ENCODE data around the gene OR6B1.
"Not testable (repeated sequence)": the region's sequence is repeated elsewhere in the genome, so short reads cannot be mapped to it uniquely, and the experiment has no call there.

OR6B1 gene

DNA sequence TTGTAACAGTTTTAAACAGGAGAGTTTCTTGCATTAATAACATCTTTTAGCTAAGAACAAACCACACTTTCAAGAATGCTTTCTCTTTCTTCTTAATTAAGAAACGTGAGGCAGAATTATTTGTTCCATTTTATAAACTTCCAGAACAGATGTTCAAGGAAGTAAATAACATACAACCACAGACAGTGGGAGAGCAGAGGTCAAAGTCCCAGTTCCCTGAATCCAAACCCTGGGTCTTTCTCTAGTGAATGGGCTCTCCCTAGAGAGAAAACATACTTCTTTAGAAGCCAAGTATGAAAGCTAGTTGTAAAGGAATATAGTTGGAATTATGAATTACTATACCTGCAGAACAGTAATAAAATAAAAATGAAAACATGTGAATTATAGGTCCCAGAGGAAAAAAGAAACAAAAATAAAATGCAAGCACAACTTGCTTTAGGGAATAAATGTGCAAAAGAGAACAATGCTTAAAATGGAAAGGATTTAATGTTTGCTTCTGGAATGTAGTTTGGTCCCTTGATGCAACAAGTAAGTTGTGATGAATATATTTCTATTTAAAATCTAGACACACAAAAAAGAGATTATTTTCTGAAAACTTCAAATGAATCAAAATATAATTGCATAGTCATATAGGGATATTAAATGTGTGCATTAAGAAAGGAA is 6.0 kb downstream of the OR6B1 start:
- DNase-seq (ENCODE audit: low spot score) = no peak

DNA sequence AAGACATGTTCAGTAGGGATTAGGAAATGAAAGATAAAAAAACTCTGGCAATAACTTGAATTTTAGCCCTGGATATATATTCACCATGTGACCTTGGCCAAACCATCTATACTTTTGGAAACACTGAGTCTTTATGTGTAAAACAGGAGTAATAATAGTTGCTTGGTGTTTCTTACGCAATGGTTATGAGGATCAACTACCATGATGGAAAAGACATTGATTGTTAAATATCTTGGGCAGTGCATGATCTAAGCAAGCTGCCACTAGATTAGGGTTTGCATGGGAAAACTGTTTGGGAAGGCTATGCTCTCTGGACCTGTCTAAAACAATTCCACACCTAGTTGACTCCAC is 6.5 kb downstream of the OR6B1 start:
- no peak for DNase-seq (ENCODE audit: low spot score)

GRCh38 chr7:144009361-144009760 is 9.2 kb downstream of the OR6B1 start:
- no peak for DNase-seq (ENCODE audit: low spot score)

DNA sequence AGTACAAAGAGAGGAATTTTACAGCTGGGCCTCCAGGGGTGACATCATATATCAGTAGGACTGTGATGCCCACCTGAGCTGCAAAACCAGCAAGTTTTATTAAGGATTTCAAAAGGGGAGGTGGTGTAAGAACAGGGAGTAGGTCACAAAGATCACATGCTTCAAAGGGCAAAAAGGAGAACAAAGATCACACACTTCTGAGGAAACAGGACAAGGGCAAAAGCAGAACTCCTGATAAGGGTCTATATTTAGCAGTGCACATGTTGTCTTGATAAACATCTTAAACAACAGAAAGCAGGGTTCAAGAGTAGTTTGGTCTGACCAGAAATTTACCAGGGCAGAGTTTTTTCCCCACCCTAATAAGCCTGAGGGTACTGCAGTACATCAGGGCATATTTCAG is 9.9 kb downstream of the OR6B1 start:
- not testable (repeated sequence) for DNase-seq (ENCODE audit: low spot score)

GRCh38 chr7:144010821-144011220 is 10.7 kb downstream of the OR6B1 start:
- not testable (repeated sequence) for DNase-seq (ENCODE audit: low spot score)

- DNase-seq (ENCODE audit: low spot score) = peak; percentile 33
Measured at GRCh38 chr7:144011458-144012230, 11.5 kb downstream of the OR6B1 start.

- DNase-seq (ENCODE audit: low spot score) = no peak
Measured at GRCh38 chr7:144018065-144018464, 17.9 kb downstream of the OR6B1 start.

GRCh38 chr7:144019457-144019856 is 19.3 kb downstream of the OR6B1 start:
- DNase-seq (ENCODE audit: low spot score) = peak; percentile 37

GRCh38 chr7:144020340-144020739 is 20.2 kb downstream of the OR6B1 start:
- DNase-seq (ENCODE audit: low spot score) = no peak

DNA sequence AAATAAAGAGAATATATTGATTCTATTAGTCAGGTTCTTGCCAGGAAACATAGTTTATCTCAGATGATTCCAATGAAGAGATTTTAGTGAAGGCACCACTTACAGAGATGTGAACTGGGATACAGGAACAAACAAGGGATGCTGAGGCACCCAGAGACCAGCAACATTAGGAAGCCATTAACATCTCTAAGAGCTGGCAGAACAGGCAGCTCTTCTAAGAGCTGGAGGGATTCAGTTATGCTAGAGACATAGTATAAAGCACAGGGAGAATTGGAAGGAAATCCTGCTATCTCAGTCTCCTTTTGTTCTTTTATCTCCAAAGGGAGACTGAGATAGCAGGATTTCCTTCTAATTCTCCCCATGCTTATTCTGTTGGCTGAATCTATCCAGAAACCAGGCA is 22.0 kb downstream of the OR6B1 start:
- no peak for DNase-seq (ENCODE audit: low spot score)

GRCh38 chr7:144023171-144023827 is 23.2 kb downstream of the OR6B1 start:
- DNase-seq (ENCODE audit: low spot score) = no peak

DNA sequence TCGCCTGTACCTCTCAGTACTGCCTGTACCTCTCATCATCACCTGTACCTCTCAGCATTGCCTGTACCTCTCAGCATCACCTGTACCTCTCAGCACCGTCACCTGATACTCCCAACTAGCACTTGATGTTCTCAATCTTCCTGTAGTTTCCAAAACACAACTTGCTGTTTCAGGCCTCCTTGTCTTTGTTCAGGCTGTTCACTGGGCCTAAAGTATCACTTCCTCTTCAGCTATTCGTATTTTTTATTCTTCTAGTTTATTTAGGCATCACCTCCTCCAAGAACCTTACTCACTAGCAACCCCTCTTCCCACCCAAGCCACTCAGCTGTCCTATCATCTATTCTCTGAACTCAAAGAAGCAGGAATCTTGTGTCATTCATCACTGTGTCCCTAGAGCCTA is 24.1 kb downstream of the OR6B1 start:
- DNase-seq (ENCODE audit: low spot score) = no peak

DNA sequence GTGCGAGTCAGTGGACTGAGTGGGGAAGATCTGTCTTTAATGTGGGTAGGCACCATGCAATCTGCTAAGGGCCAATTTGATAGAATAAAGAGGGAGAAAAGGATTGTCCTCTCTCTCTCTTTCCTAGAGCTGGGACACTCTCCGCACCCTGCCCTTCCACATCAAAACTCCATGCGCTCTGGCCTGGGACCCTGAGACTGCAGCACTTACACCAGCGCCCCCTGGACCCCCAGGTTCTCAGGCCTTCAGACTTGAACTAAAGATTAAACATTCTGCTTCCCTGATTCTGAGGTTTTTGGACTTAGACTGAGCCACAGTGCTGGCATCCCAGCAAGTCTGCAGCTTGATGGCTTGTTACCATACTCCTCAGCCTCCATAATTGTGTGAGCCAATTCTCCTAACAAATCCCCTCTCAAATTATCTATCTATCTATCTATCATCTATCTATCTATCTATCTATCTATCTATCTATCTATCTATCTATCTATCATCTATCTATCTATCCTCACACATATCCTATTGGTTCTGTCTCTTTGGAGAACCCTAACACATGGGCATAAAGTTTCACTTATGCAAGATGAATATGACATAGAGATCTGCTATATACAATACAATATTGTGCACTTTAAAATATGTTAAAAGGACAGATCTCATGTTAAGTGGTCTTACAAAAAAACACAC is 26.2 kb downstream of the OR6B1 start:
- no peak for DNase-seq (ENCODE audit: low spot score)

- peak; percentile 75 for DNase-seq (ENCODE audit: low spot score)
Measured at GRCh38 chr7:144027070-144027469, 26.9 kb downstream of the OR6B1 start.

DNA sequence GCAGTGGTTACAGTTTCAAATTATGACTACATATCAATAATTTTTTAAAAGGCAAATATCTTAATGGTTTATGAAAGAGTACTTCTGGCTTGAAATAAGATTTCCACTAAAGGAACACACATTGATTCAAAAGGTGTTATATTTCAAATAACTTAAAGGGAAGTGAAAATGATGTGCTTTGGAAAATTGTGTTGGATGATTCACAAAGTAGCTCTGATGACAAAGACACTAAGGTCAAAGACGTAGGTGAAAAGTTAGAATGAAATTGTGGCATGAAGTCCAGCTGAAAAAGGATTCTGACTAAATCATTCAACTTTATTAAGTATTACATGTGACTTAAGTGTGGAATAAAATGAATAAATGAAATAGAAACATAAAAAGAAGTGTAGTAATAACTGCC is 27.9 kb downstream of the OR6B1 start:
- peak; percentile 19 for DNase-seq (ENCODE audit: low spot score)

DNA sequence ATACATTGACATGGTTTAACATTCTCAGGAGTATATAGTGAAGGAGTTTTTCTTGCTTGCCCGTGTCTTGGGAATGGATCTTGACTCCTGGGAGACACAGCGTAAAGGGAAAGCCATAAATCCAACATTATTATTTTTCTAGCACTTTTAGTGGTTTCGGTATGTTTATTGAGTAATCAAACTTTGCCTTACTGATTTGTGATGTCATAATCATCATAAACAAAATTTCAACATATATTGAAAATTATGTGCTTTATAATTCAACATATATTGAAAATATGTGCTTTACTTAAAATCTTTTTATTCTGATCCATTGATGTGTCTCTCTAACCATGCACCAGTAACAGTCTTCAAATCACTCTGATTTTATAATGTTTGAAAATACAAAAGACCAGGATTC is 28.4 kb downstream of the OR6B1 start:
- DNase-seq (ENCODE audit: low spot score) = no peak

DNA sequence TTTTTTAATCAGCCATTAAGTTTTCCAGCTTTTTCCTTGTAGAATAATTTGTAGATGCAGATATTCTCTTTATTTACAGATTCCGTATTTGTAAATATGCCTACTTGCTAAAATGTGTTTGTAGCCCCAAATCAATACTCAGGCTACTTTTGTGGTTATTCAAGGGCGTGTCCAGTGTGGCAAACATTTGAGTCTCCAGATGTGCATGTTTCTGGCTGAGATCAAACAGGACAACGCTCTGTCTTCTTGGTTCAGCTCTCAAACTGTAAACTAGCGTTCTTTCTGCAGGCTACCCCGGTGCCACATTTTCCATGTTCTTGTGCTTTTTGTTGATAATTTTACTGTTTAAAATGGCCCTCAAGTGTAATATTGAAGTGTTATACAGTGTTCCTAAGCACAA is 32.4 kb downstream of the OR6B1 start:
- no peak for DNase-seq (ENCODE audit: low spot score)

GRCh38 chr7:144032985-144033709 is 33.0 kb downstream of the OR6B1 start:
- DNase-seq (ENCODE audit: low spot score) = no peak

DNA sequence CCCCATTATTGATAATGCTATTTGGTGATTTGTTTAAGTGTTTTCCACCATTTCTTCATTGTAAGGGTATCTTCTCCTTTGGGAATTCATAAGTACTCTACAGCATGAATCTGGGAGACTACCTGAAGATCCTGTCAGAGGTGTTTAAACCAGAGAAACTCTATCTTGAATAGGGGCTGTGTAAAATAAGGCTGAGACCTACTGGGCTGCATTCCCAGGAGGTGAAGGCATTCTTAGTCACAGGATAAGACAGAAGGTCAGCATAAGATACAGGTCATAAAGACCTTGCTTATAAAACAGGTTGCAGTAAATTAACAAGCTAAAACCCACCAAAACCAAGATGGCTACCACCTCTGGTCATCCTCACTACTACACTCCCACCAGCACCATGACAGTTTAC is 35.3 kb downstream of the OR6B1 start:
- DNase-seq (ENCODE audit: low spot score) = no peak

GRCh38 chr7:144036302-144036885 is 36.3 kb downstream of the OR6B1 start:
- DNase-seq (ENCODE audit: low spot score) = no peak

DNA sequence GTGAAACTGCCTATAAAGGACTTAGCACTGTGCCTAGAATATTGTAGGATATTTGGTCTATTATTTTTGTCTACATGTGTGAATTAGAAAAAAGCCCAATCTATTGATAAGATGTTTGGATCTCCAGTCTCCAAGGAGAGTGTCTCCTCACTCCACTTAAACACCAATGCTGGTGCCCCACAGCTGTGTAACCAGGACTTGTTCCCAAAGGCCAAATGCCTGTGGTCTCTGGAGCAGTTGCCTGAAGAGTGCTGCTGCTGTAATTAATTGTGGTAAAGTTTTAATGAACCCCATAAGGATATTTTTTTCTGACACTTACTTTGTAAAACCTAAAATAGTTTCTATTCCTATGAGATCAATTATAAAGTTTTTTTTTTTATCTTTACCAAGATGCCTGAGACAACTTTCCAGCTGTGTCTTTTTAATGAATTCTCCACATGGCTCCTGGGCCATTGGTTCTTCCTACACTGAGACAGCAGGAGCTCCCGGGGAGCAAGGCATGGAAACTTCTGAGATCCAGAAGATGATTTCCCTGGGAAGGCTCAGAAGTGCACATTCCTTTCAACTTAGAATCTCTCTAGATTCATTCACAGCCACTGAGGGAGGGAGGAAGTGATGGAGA is 37.4 kb downstream of the OR6B1 start:
- DNase-seq (ENCODE audit: low spot score) = no peak

All from RKO (cell line).